ENCODE results near the gene SPATA45. TPM values are rescaled to one million over a fixed set of nuclear protein-coding genes. Genes with fewer than 3 reads are reported as not detected.
A peak's percentile ranks its signal among the peaks of the same experiment; 100 is the strongest.
"Not testable (repeated sequence)": the region's sequence is repeated elsewhere in the genome, so short reads cannot be mapped to it uniquely, and the experiment has no call there.

The SPATA45 gene
- total RNA-seq, 1 experiment from 2014 or later = not detected

- DNase-seq (ENCODE audit: low read depth) = not testable (repeated sequence)
These were observed 13.9 kb downstream of the SPATA45 start for GRCh38 chr1:212833211-212834207.

GRCh38 chr1:212828395-212828794 lies 19.1 kb downstream of the SPATA45 start:
- DNase-seq (ENCODE audit: low read depth) = no peak

- DNase-seq (ENCODE audit: low read depth) = no peak
These were observed 19.6 kb downstream of the SPATA45 start for GRCh38 chr1:212827831-212828278.

GRCh38 chr1:212827171-212827776 lies 20.2 kb downstream of the SPATA45 start:
- DNase-seq (ENCODE audit: low read depth) = no peak

- no peak for DNase-seq (ENCODE audit: low read depth)
These were observed 21.5 kb downstream of the SPATA45 start for GRCh38 chr1:212825798-212826452.

GRCh38 chr1:212824201-212824600 lies 23.2 kb downstream of the SPATA45 start:
- DNase-seq (ENCODE audit: low read depth) = no peak

- DNase-seq (ENCODE audit: low read depth) = no peak
These were observed 24.5 kb downstream of the SPATA45 start for GRCh38 chr1:212822956-212823355.

- DNase-seq (ENCODE audit: low read depth) = no peak
These were observed 26.5 kb downstream of the SPATA45 start for GRCh38 chr1:212820969-212821368.

GRCh38 chr1:212819726-212820125 lies 27.7 kb downstream of the SPATA45 start:
- no peak for DNase-seq (ENCODE audit: low read depth)

- DNase-seq (ENCODE audit: low read depth) = no peak
These were observed 30.7 kb downstream of the SPATA45 start for GRCh38 chr1:212816567-212817278.

- DNase-seq (ENCODE audit: low read depth) = peak; percentile 5
These were observed 32.7 kb downstream of the SPATA45 start for GRCh38 chr1:212814537-212815334.

- DNase-seq (ENCODE audit: low read depth) = no peak
These were observed 41.7 kb downstream of the SPATA45 start for GRCh38 chr1:212805767-212806166.

- DNase-seq (ENCODE audit: low read depth) = peak; percentile 79
These were observed 49.8 kb downstream of the SPATA45 start for GRCh38 chr1:212797681-212798080.

- no peak for DNase-seq (ENCODE audit: low read depth)
These were observed 52.9 kb downstream of the SPATA45 start for GRCh38 chr1:212794561-212795014.

GRCh38 chr1:212792396-212792908 lies 55.0 kb downstream of the SPATA45 start:
- peak; percentile 6 for DNase-seq (ENCODE audit: low read depth)

GRCh38 chr1:212791676-212792395 lies 55.6 kb downstream of the SPATA45 start, which contains the start of the genes NSL1 and TATDN3:
Gene NSL1, minus strand, starts transcription at chr1:212791777. Its CDS starts 14 bp downstream, at chr1:212791763.
Gene TATDN3, plus strand, starts transcription at chr1:212791894. Its CDS starts 28 bp downstream, at chr1:212791922.
- peak; percentile 92 for DNase-seq (ENCODE audit: low read depth)

- peak; percentile 81 for DNase-seq (ENCODE audit: low read depth)
These were observed 56.2 kb downstream of the SPATA45 start for GRCh38 chr1:212791261-212791675.

- no peak for DNase-seq (ENCODE audit: low read depth)
These were observed 61.6 kb downstream of the SPATA45 start for GRCh38 chr1:212785871-212786270.

GRCh38 chr1:212783976-212784375 lies 63.5 kb downstream of the SPATA45 start:
- no peak for DNase-seq (ENCODE audit: low read depth)
